ENCODE measurements around the gene FATE1. TPM values are rescaled to one million over a fixed set of nuclear protein-coding genes. Genes with fewer than 3 reads are reported as not detected.

The FATE1 gene
- total RNA-seq, 2 donors from 2014 or later, result not detected

GRCh38 chrX:151742311-151742710 is 26.5 kb downstream of the FATE1 start:
- Histone ChIP-seq H3K9ac (ENCODE audit: extremely low read depth, low read length, poor library complexity, severe bottlenecking) (no peak overlapping the region), H3K27me3 (ENCODE audit: control insufficient read depth, insufficient read depth, low read length, poor library complexity, severe bottlenecking) (no peaks in the 10 kb centered on the region), H3K4me3 (ENCODE audit: low read length) (no peak overlapping the region), H3K9me3 (ENCODE audit: control insufficient read depth, low read length) (no peaks in the 10 kb centered on the region), H3K27ac (ENCODE audit: low read depth, low read length) (no peak overlapping the region), H3K4me1 (ENCODE audit: control insufficient read depth, insufficient read depth, low read length) (no peaks in the 10 kb centered on the region), H3K36me3 (ENCODE audit: control insufficient read depth, insufficient read depth, low read length) (no peaks in the 10 kb centered on the region)
- peaks cover 82% of the 10 kb centered on the region for H3K9me3 Mint-ChIP-seq
- no peak for DNase-seq
- WGBS, 2 experiments (ENCODE audit: insufficient coverage in 1 of 2, insufficient read length in 1 of 2), result 90 to 100% methylated on average over 3 to 5 of the region's 5 CpGs
- no peak for TF ChIP-seq CTCF (conservative IDR thresholded peaks at IDR 0.05)
- no peaks in the 10 kb centered on the region for H3K36me3 Mint-ChIP-seq (ENCODE audit: low read depth)
- H3K27ac Mint-ChIP-seq, result no peak overlapping the region
- H3K27me3 Mint-ChIP-seq (ENCODE audit: insufficient read depth), result no peaks in the 10 kb centered on the region
- H3K4me1 Mint-ChIP-seq, result no peaks in the 10 kb centered on the region
- no peak overlapping the region for H3K4me3 Mint-ChIP-seq

GRCh38 chrX:151743651-151744470 is 28.0 kb downstream of the FATE1 start:
- Mint-ChIP-seq H3K27me3 (ENCODE audit: insufficient read depth) (no peaks in the 10 kb centered on the region), H3K27ac (no peak overlapping the region), H3K4me1 (no peaks in the 10 kb centered on the region), H3K4me3 (no peak overlapping the region), H3K36me3 (ENCODE audit: low read depth) (no peaks in the 10 kb centered on the region), H3K9me3 (peaks cover 73% of the 10 kb centered on the region)
- H3K36me3 ChIP-seq (ENCODE audit: control insufficient read depth, insufficient read depth, low read length), result no peaks in the 10 kb centered on the region
- 90 to 94% methylated on average over 11 to 21 of the region's 21 CpGs for WGBS, 2 experiments (ENCODE audit: insufficient coverage in 1 of 2, insufficient read length in 1 of 2)
- no peak overlapping the region for H3K27ac ChIP-seq (ENCODE audit: low read depth, low read length)
- no peak overlapping the region for H3K9ac ChIP-seq (ENCODE audit: extremely low read depth, low read length, poor library complexity, severe bottlenecking)
- no peaks in the 10 kb centered on the region for H3K4me1 ChIP-seq (ENCODE audit: control insufficient read depth, insufficient read depth, low read length)
- no peak for TF ChIP-seq CTCF (conservative IDR thresholded peaks at IDR 0.05)
- H3K4me3 ChIP-seq (ENCODE audit: low read length), result no peak overlapping the region
- H3K27me3 ChIP-seq (ENCODE audit: control insufficient read depth, insufficient read depth, low read length, poor library complexity, severe bottlenecking), result no peaks in the 10 kb centered on the region
- DNase-seq, result no peak
- H3K9me3 ChIP-seq (ENCODE audit: control insufficient read depth, low read length), result no peaks in the 10 kb centered on the region

- no peak for DNase-seq
- Histone ChIP-seq H3K4me3 (ENCODE audit: low read length) (no peak overlapping the region), H3K27ac (ENCODE audit: low read depth, low read length) (no peak overlapping the region), H3K27me3 (ENCODE audit: control insufficient read depth, insufficient read depth, low read length, poor library complexity, severe bottlenecking) (no peaks in the 10 kb centered on the region), H3K36me3 (ENCODE audit: control insufficient read depth, insufficient read depth, low read length) (no peaks in the 10 kb centered on the region), H3K9me3 (ENCODE audit: control insufficient read depth, low read length) (no peaks in the 10 kb centered on the region), H3K9ac (ENCODE audit: extremely low read depth, low read length, poor library complexity, severe bottlenecking) (no peak overlapping the region), H3K4me1 (ENCODE audit: control insufficient read depth, insufficient read depth, low read length) (no peaks in the 10 kb centered on the region)
- H3K4me3 Mint-ChIP-seq, result no peak overlapping the region
- no peaks in the 10 kb centered on the region for H3K27me3 Mint-ChIP-seq (ENCODE audit: insufficient read depth)
- TF ChIP-seq CTCF (conservative IDR thresholded peaks at IDR 0.05), result no peak
- H3K36me3 Mint-ChIP-seq (ENCODE audit: low read depth), result no peaks in the 10 kb centered on the region
- H3K4me1 Mint-ChIP-seq, result peaks cover 2% of the 10 kb centered on the region
- H3K27ac Mint-ChIP-seq, result no peak overlapping the region
- 94% methylated on average over 6 of the region's 6 CpGs; no CpG with 5 or more reads in 1 of the 2 experiments for WGBS, 2 experiments (ENCODE audit: insufficient coverage in 1 of 2, insufficient read length in 1 of 2)
- H3K9me3 Mint-ChIP-seq, result peaks cover 66% of the 10 kb centered on the region
These were observed 29.8 kb downstream of the FATE1 start for GRCh38 chrX:151745651-151746050.
